ENCODE data around the gene PKNOX1.

DNA sequence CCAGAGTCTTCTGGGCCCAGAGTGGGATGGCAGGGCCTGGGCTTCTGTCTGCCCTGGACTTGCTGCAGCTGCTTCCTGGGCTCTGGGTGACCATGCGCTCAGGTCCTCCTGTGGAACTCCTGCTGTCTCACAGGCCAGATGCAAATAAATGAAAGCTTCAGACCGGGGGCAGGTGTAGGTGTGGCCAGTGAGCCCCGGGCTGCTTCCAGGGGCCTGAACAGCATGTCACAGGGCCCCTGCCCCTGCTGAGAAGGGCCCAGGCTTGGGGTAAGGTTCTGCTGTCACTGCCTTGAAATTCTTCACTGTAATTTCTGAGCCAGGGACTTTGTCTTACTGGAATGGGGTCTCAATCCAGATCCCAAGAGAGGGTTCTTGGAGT is 2.5 kb upstream of the PKNOX1 start:
- no peak for TF ChIP-seq TAF1 (IDR thresholded peaks at IDR 0.05; ENCODE audit: borderline replicate concordance, insufficient read depth, low read length)
- TF ChIP-seq, protein P1, sequence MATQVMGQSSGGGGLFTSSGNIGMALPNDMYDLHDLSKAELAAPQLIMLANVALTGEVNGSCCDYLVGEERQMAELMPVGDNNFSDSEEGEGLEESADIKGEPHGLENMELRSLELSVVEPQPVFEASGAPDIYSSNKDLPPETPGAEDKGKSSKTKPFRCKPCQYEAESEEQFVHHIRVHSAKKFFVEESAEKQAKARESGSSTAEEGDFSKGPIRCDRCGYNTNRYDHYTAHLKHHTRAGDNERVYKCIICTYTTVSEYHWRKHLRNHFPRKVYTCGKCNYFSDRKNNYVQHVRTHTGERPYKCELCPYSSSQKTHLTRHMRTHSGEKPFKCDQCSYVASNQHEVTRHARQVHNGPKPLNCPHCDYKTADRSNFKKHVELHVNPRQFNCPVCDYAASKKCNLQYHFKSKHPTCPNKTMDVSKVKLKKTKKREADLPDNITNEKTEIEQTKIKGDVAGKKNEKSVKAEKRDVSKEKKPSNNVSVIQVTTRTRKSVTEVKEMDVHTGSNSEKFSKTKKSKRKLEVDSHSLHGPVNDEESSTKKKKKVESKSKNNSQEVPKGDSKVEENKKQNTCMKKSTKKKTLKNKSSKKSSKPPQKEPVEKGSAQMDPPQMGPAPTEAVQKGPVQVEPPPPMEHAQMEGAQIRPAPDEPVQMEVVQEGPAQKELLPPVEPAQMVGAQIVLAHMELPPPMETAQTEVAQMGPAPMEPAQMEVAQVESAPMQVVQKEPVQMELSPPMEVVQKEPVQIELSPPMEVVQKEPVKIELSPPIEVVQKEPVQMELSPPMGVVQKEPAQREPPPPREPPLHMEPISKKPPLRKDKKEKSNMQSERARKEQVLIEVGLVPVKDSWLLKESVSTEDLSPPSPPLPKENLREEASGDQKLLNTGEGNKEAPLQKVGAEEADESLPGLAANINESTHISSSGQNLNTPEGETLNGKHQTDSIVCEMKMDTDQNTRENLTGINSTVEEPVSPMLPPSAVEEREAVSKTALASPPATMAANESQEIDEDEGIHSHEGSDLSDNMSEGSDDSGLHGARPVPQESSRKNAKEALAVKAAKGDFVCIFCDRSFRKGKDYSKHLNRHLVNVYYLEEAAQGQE (IDR thresholded peaks at IDR 0.05; ENCODE audit: insufficient read depth in 1 of 2, low read depth in 2 of 2, low read length in 2 of 2) = no peak

All from PFSK-1 (cell line).